Measurements from ENCODE around the gene SLC5A10.

Gene SLC5A10

GRCh38 chr17:18964550-18964949, 12.6 kb downstream of the SLC5A10 start:
- no peak for DNase-seq (ENCODE audit: low read depth)

- no peak for DNase-seq (ENCODE audit: low read depth)
These were observed 13.7 kb downstream of the SLC5A10 start for GRCh38 chr17:18965530-18966236.

- no peak for DNase-seq (ENCODE audit: low read depth)
These were observed 15.1 kb downstream of the SLC5A10 start for GRCh38 chr17:18966831-18967624.

GRCh38 chr17:18967916-18968315, 16.0 kb downstream of the SLC5A10 start:
- DNase-seq (ENCODE audit: low read depth): no peak

GRCh38 chr17:18968345-18968744, 16.4 kb downstream of the SLC5A10 start:
- DNase-seq (ENCODE audit: low read depth): no peak

- DNase-seq (ENCODE audit: low read depth): no peak
These were observed 17.3 kb downstream of the SLC5A10 start for GRCh38 chr17:18968945-18969887.

GRCh38 chr17:18970582-18971480, 18.9 kb downstream of the SLC5A10 start:
- no peak for DNase-seq (ENCODE audit: low read depth)

- no peak for DNase-seq (ENCODE audit: low read depth)
These were observed 19.8 kb downstream of the SLC5A10 start for GRCh38 chr17:18971801-18972200.

GRCh38 chr17:18974407-18975149, 22.6 kb downstream of the SLC5A10 start:
- DNase-seq (ENCODE audit: low read depth): no peak

- no peak for DNase-seq (ENCODE audit: low read depth)
These were observed 23.6 kb downstream of the SLC5A10 start for GRCh38 chr17:18975597-18975996.

GRCh38 chr17:18976201-18976600, 24.2 kb downstream of the SLC5A10 start:
- no peak for DNase-seq (ENCODE audit: low read depth)

- no peak for DNase-seq (ENCODE audit: low read depth)
These were observed 25.1 kb downstream of the SLC5A10 start for GRCh38 chr17:18977021-18977420.

- DNase-seq (ENCODE audit: low read depth): no peak
These were observed 25.7 kb downstream of the SLC5A10 start for GRCh38 chr17:18977646-18978045.

- DNase-seq (ENCODE audit: low read depth): no peak
These were observed 26.1 kb downstream of the SLC5A10 start for GRCh38 chr17:18978050-18978449.

GRCh38 chr17:18978655-18979054, 26.7 kb downstream of the SLC5A10 start:
- no peak for DNase-seq (ENCODE audit: low read depth)

- no peak for DNase-seq (ENCODE audit: low read depth)
These were observed 28.8 kb downstream of the SLC5A10 start for GRCh38 chr17:18980682-18981334.

- no peak for DNase-seq (ENCODE audit: low read depth)
These were observed 29.3 kb downstream of the SLC5A10 start for GRCh38 chr17:18981335-18981641.

- DNase-seq (ENCODE audit: low read depth): no peak
These were observed 29.9 kb downstream of the SLC5A10 start for GRCh38 chr17:18981642-18982424.

Measured in GM04503 (cell line).